Measurements from ENCODE around the gene NOCT.
"Not testable (repeated sequence)": the region's sequence is repeated elsewhere in the genome, so short reads cannot be mapped to it uniquely, and the experiment has no call there.

NOCT gene

DNA sequence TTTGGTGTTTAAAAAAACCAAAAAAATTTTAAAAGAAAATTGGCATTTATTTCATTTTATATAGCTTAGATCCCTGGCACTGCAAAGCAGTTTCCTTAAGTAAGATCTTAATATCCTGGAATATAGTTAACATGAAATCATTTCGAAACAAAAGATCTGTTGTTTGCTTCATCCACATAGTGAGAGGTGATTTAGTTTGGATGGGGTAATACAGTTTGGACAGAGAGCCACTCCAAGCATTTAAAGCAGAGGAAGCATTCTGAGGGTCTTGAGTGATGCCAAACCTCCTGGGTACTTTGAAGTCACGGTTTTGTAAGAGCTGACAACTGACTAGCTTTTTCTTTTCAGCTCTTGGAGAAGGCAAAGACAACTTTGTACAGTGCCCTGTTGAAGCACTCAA is 28.7 kb downstream of the NOCT start:
- in situ Hi-C loops (cut with HindIII; ENCODE audit: low sequenced_read_pairs) = no loop called here

DNA sequence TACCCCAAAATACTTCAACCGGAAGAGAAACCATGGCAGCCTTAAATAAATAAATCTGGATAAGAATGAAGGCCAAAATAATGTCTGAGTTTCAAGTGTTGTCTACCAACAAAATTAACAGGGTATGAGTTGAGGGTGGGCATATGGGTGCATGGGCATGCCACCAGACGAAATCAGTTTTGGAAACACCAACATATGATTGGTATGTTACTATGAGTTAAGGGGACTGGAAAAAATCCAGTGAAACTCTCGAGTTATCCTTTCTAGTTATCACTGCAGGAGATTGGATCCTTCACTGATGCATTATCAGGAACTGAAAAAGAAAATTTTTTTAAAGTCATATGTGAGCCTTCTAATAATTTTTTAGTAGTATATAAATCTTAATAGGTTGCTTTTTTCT is 32.4 kb downstream of the NOCT start:
- in situ Hi-C loops (cut with HindIII; ENCODE audit: low sequenced_read_pairs) = no loop called here

DNA sequence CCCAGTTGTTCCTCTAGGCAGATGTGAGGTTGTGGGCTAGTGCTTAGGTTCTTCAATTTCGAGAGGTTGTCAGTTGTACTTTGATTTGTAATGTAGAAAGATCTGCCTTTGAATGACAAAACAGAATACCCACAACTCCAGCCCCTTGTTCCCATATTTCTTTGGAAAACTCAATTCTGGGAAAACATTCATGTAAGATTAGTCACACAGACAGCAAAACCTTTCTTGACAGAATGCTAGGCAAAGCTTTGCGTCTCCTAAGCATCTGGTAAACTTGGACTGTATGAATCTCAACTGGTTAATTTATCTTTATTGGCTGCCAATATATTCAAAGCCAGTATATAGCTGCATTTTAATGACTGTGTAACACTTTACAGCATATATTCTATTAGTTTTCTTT is 34.9 kb downstream of the NOCT start:
- in situ Hi-C loops (cut with HindIII; ENCODE audit: low sequenced_read_pairs) = no loop called here

DNA sequence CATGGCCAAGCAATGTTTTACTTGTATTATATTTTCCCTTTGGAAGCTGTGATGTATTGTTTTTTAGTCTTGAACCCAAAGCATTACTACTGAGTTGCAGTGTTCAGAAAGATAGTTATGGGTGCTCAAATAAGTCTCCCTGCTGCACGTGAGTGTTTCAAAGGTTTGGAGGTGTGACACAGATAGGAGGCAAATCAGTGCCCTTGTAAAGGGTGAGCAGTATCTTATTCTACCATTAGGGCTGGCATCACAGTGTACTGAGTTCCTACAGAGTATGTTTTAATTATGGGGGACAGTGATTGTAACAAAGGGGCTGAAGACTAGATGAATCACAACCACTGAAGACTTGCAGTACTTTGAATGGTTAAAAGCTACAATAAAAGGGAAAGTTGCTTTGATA is 38.3 kb downstream of the NOCT start:
- in situ Hi-C loops (cut with HindIII; ENCODE audit: low sequenced_read_pairs) = no loop called here

DNA sequence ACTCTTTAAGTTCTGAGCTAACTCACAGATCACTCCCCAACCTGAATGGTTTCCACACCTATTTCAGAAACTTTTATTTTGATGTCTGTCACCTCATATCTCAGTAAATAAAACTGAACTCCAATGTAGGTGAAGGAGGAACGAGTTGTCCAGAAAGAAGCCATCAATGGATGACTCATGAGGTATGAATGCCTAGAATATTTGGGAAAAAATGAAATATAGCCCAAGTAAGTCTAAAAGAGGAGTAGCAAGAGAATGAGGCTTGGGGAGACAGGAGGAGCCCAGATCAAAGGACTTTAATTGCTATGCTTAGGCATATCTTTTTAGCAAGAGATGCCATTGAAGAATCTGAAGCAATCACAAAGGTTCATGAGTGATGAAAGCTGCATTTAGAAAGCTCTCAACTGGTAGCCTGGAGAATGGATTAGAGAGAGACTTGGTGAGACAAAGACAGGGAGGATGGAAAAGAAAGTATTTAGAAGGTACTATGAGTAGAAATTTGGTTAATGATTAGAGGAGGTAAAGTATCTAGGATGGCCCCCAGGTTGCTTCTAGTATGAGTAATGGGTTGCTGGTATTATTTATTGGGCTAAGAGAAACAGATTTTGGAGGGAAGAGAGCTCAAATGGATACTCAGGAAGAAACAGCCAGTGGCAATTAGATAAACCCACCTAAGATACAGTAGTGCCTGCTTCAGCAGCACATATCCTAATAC is 39.4 kb downstream of the NOCT start:
- in situ Hi-C loops (cut with HindIII; ENCODE audit: low sequenced_read_pairs) = no loop called here

DNA sequence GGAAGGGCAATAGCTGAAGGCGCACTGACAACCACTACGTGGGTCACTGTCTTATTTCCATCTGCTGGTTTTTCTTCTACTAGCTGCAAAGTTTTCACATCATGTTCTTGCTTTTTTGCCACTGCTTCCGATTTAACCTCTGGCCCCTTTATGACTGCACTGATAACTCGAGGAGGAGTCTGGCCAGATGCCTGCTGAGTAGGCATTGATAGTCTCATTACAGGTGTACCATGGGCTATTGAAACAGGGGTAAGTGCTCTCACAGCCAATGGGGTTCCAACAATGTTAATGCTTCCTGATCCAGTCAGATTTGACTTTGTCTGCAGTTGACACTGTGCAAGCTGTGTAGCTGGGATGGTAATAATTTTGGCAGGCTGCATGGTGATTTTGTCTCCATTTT is 43.4 kb downstream of the NOCT start:
- in situ Hi-C loops (cut with HindIII; ENCODE audit: low sequenced_read_pairs) = not testable (repeated sequence)

DNA sequence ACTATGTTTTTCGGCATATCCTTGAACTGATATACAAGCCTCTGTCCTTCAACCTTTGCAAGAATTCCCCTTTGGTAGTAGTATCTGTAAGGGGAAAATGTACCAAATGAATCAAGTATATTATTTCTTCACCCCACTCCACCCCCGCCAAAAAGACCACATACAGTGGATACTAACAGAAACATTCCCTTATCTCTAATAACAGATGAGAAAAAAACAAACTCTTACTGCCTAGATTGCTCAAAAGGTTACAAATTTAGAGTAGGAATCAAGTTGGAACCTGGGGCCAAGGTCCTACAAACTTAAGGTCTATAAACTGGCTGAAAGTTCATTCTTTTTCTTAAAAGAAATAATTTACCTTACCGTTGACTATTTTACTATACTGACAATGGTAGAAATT is 45.0 kb downstream of the NOCT start:
- in situ Hi-C loops (cut with HindIII; ENCODE audit: low sequenced_read_pairs) = no loop called here

DNA sequence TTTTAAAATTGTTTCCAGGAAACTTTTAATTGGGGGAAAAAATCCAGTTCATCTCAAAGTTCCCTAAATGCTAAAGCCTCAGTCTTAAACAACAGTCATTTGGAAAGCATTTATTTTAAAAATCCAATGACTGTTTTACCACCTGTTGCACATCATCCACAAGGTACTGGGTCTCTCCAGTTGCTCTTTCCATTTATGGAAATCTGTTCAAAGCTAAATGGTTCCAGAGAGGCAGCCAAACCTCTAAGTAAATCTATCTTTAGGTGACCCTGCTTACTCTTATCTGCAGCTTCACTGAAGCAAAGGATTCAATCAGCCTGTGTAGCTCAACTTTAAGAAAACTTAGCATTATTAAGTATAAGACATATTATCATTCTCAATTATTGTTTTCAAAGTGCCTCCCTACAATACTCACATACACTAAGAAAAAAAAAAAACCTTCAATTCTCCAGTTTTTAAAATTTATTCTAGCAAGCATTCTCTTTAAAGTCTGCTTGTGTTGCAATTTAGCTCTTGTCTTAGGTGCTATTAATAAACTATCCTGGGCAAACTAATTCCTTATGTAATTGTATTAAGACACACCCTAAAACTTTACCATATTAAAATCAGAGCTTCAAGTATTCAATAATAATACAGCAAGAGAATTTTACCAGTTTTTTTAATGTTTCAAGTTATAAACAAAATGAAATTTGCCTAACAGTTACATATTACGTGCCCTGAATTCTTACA is 60.6 kb downstream of the NOCT start:
- in situ Hi-C loops (cut with HindIII; ENCODE audit: low sequenced_read_pairs) = no loop called here

DNA sequence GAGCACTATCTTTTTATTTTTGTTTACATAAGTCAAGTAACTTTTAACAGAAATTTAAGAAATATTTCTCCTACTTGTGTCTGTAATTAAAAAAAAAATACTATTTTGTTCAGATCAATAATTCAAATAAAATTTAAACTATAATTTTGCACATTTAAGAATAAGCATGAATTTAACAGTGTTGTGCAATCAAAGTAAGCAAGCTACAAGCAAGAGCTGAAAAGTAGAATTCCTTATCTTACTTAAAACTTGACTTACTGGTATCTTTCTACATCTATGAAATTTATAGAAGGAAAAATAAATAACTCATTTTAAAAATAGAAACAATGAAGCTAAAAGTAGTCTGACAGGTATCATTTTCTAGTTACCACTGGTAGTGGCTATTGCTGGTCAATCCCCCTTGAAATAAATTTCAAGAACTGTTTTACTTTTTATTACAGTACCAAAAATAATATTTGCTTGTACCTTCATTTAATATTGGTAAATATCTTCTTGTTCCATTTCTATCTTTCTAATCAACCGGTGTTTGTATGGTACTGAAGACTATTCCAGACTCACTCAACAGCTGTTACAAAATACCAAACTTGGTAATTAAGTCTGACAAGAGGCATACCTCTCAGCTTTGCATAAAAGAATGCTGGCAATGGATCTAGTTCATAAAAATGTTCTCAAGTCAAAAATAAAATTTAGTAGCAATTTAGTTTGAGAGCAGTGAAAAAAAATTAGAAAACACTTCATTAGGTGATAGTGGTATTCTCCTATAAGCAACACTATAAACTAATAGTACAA is 62.2 kb downstream of the NOCT start:
- in situ Hi-C loops (cut with HindIII; ENCODE audit: low sequenced_read_pairs) = no loop called here

DNA sequence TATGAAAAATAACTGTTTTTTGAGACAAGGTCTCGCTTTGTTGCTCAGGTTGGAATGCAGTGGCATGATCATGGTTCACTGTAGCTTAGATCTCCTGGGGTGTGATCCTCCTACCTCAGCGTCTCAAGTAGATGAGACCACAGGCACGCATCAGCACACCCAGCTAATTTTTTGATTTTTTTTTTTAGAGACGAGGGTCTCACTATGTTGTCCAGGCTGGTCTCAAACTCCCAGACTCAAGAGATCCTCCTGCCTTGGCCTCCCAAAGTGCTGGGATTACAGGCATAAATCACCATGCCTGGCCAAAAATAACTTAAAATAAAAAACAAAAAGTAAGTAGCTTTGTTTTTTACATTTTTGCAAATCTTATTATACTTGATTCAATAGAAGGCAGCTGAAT is 63.3 kb downstream of the NOCT start:
- in situ Hi-C loops (cut with HindIII; ENCODE audit: low sequenced_read_pairs) = no loop called here

DNA sequence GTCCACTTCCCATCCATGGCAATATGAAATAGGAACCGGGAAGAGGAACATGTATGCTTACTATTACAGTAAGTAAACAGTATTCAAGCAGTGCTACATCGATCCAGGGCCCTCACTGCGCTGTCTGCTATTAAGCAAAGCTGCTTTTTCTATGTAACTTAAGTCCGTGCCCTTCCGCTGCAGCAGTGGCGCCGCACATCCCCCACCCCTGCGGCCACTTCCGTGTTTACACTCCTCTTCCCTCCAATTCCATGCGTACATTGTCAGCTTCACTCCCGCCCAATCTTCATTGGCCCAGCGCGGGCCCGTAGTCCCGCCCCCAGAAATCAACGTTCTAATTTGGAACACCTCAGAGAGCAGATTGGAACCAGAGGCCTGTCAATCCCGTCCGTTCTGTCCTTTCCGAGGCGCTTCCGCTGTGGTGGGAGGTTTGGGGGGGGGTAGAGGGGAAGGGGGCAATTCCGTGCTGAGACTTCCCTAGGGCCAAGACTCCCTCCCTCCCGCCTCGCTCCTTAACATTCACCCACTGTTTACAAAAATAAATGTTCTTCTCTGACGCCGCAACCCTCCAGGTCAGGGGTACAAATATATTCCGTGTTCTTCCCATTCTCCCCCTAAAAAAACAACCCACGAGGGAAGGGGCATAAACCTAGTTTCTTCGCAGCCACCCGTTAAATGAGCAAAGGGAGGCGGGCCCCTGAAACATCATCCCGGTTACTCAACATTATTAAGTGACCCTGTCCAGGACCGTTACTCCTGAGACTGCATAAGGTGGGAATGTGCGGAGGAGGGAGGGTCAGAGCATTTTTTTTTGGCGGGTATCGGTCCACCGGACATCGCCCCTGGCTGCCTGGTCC is 67.4 kb downstream of the NOCT start:
- in situ Hi-C loops (cut with HindIII; ENCODE audit: low sequenced_read_pairs) = no loop called here

DNA sequence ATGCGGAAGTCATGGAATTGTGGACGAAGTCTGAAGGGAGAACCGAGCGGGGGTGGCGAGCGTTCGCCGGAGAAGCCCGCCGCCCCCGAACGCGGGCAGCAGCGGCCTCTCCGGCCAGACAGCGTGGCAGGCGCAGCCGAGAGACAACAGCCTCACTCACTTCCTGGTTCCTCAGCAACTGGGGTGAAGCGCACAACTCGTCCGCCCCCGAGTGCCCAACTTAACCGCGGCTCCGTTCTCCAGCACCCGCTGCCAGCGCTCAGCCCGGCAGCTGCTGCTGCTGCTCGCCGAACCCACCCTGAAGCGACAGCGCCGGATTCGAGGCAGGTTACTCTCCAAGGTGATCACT is 68.0 kb downstream of the NOCT start:
- in situ Hi-C loops (cut with HindIII; ENCODE audit: low sequenced_read_pairs) = no loop called here

DNA sequence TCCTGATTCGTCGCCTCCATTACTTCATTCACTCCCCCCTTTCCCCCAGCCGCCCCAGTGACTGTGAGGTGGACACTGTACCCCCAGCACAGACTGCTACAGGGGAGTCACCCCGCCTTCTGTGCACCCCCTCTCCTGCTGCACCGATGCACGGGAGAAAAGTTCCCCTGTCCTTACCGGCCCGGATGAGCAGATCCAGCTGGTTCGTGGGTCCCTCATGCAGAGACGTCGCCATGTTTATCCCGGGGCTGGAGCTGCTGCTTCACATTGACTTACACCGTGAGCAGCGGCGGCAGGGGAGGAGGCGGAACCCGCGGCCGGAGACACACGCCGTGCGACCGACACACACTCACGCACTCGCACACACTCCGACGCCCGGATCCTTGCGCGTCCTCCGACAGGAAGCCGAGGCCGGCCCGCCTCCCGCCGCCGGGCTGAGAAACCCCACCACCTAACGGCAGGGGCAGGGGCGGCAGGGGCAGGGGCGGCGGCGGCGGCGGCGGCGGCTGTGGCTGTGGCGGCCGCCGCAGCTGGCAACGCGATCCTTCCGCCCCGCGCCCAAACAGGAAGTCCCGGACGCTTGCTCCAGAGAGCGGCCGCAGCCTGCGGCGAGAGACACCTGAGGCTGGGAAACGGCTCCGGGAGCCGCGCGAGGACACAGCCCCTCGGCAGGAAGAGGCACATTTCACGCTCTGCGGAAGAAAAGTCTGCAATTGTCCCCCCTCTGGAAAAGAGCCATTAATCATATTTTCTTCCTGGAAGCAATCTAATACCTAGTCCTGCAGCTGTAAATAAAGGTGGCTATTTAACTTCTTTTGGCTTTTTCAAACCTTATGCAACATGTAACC is 68.6 kb downstream of the NOCT start:
- in situ Hi-C loops (cut with HindIII; ENCODE audit: low sequenced_read_pairs) = no loop called here

DNA sequence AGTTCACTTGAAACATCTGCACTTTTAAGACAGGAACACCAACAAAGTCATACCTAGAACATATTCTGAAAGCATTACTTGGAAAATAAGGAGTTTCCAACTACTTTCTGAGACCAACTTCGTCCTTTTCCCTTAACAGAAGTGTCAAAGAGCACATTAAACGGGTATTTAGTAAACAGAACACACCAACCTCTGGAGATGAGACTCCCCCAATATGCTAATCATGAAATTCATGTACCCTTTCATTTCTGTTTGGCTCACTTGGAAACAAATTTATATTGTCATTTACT is 69.2 kb downstream of the NOCT start:
- in situ Hi-C loops (cut with HindIII; ENCODE audit: low sequenced_read_pairs) = no loop called here

DNA sequence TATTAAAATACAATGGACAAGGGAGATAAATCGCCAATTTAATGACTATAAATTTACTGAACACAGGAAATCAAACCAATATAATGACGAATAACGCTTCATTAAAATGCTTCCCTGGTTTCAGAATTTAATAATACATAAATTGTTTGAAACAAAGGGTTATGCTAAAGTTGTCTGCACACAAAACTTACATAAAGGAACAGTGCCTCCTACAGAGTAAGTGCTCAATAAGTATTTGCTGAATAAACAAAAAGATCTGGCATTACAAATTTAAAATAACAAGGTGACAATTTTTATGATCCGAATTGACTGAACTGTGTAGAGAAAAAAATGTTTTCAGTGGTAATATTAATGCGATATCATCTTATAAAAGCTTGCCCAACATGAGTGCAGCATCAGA is 69.6 kb downstream of the NOCT start:
- in situ Hi-C loops (cut with HindIII; ENCODE audit: low sequenced_read_pairs) = no loop called here

DNA sequence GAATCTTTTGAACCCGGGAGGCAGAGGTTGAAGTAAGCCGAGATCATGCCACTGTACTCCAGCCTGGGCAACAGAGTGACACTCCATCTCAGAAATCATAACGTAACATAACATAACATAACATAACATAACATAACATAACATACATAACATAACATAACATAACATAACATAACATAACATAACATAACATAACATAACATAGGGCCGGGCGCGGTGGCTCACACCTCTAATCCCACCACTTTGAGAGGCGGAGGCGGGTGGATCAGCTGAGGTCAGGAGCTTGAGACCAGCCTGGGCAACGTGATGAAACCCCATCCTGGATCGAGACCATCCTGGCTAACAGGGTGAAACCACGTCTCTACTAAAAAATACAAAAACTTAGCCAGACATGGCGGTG is 76.7 kb downstream of the NOCT start:
- in situ Hi-C loops (cut with HindIII; ENCODE audit: low sequenced_read_pairs) = no loop called here

All from endothelial cell of hepatic sinusoid (primary cell).